Esophagus squamous epithelium (tissue), 5 donors: ENCODE measurements around the gene GOLGA6A. TPM values are rescaled to one million over a fixed set of nuclear protein-coding genes. Genes with fewer than 3 reads are reported as not detected.
A peak's percentile ranks its signal among the peaks of the same experiment; 100 is the strongest.
"Not testable (repeated sequence)": the region's sequence is repeated elsewhere in the genome, so short reads cannot be mapped to it uniquely, and the experiment has no call there.

ENCODE experiments used
- DNase-seq: peaks from one replicate; lab custom pipeline; 2025; lab: John Stamatoyannopoulos, UW
- H3K27ac ChIP-seq, 4 donors: fragments of 200-600 bp; sonication (generic); one replicate each; pipeline ENCODE4 v1.5.1; 2016 to 2019; ENCODE audit warnings: mild to moderate bottlenecking in 1 of 4
- H3K27me3 ChIP-seq, 4 donors: fragments of 200-600 bp; sonication (generic); 1 replicate in 3 of 4; 2 replicates in 1 of 4; pipeline versions ENCODE4 v1.5.1 to v1.6.0; 2017 to 2021; ENCODE audit warnings: antibody characterized with exemption in 1 of 4
- H3K36me3 ChIP-seq, 3 donors: fragments of 200-600 bp; sonication (generic); one replicate each; pipeline ENCODE4 v1.5.1; 2016 to 2019
- H3K4me1 ChIP-seq, 3 donors: fragments of 200-600 bp; sonication (generic); one replicate each; pipeline ENCODE4 v1.5.1; 2017 to 2019
- H3K4me3 ChIP-seq, 4 donors: fragments of 200-600 bp; sonication (generic); 1 replicate in 3 of 4; 2 replicates in 1 of 4; pipeline ENCODE4 v1.5.1; 2016 to 2019; ENCODE audit warnings: mild to moderate bottlenecking in 2 of 4, moderate library complexity in 1 of 4
- H3K9me3 ChIP-seq, 3 donors: fragments of 200-600 bp; sonication (generic); one replicate each; pipeline ENCODE4 v1.5.1; 2016 to 2019
- CTCF ChIP-seq, 6 experiments: fragments of 450-650 bp in 4 of 6; fragments of 200-600 bp in 2 of 6; sonication (generic) in 2 of 6; IDR thresholded peaks; one replicate each; pipeline ENCODE4 v1.5.1; 2016 to 2019; ENCODE audit warnings: antibody characterized with exemption in 6 of 6, mild to moderate bottlenecking in 4 of 6, moderate library complexity in 4 of 6
- POLR2A ChIP-seq, 4 donors: fragments of 450-650 bp; IDR thresholded peaks; one replicate each; pipeline ENCODE4 v1.6.1; 2017; ENCODE audit warnings: antibody characterized with exemption in 4 of 4, mild to moderate bottlenecking in 4 of 4, moderate library complexity in 3 of 4
- WGBS, 2 donors: methylation state at CpG; one replicate each; pipeline ENCODE4 v1.1.5; 2018; 5-methylcytosine and 5-hydroxymethylcytosine counted together
- intact Hi-C: fragments of 100-400 bp; cut with DNase I; formaldehyde crosslinking; loops from one replicate; pipeline ENCODE4 v1.15.0; 2022
- total RNA-seq, 4 donors: library from RNA; depleted of rRNA; stranded (reverse); fragments of >200 nt; gene quantifications; one replicate each; pipeline ENCODE4 v1.1.0, GENCODE V29; 2016
- donor health status: DM: yes; HTN: yes; CAD: no.

GOLGA6A gene
- not detected for total RNA-seq

GRCh38 chr15:74082450-74082849 lies at the start of gene GOLGA6A:
Gene GOLGA6A (minus strand): TSS chr15:74082550. CDS start chr15:74082509, 41 bp downstream.
- H3K27me3 ChIP-seq, H3K36me3 ChIP-seq, H3K27ac ChIP-seq, DNase-seq, H3K9me3 ChIP-seq, H3K4me1 ChIP-seq, intact Hi-C loops, H3K4me3 ChIP-seq: not testable (repeated sequence)
- WGBS, 2 donors = no CpG with 5 or more reads among the region's 7 CpGs

- no peak for TF ChIP-seq POLR2A (IDR thresholded peaks at IDR 0.05)
- TF ChIP-seq CTCF (IDR thresholded peaks at IDR 0.05) = no peak
- Histone ChIP-seq H3K9me3 (no peaks in the 10 kb centered on the region), H3K36me3 (no peaks in the 10 kb centered on the region), H3K27me3 (peaks cover 27 to 100% (median 67%) of the 10 kb centered on the region in 4 donors), H3K4me3 (no peak overlapping the region), H3K4me1 (peaks cover 30 to 85% (median 43%) of the 10 kb centered on the region in 3 donors), H3K27ac (no peak overlapping the region)
- 16 to 23% methylated on average over 15 of the region's 20 CpGs for WGBS, 2 donors
- no peak for DNase-seq
- intact Hi-C loops = no loop called here
These were observed 49.5 kb upstream of the GOLGA6A start for GRCh38 chr15:74131628-74132413.

- Histone ChIP-seq H3K27ac (no peak overlapping the region), H3K27me3 (peaks cover 27 to 100% (median 65%) of the 10 kb centered on the region in 4 donors), H3K4me3 (no peak overlapping the region), H3K9me3 (no peaks in the 10 kb centered on the region), H3K4me1 (peaks cover 22 to 77% (median 35%) of the 10 kb centered on the region in 3 donors), H3K36me3 (no peaks in the 10 kb centered on the region)
- 11 to 16% methylated on average over 17 to 21 of the region's 28 CpGs for WGBS, 2 donors
- intact Hi-C loops = no loop called here
- no peak for TF ChIP-seq CTCF (IDR thresholded peaks at IDR 0.05)
- no peak for DNase-seq
These were observed 48.7 kb upstream of the GOLGA6A start for GRCh38 chr15:74130849-74131627.

- Histone ChIP-seq H3K27ac (no peak within 1 kb of the TSS), H3K4me3 (peak within 1 kb of the TSS in 2 of 4 donors; percentile 19 to 63), H3K27me3 (peaks cover 27 to 100% (median 61%) of the 10 kb centered on the region in 4 donors), H3K36me3 (no peaks in the 10 kb centered on the region), H3K4me1 (peaks cover 18 to 69% (median 33%) of the 10 kb centered on the region in 3 donors), H3K9me3 (no peaks in the 10 kb centered on the region)
- no peak for DNase-seq
- WGBS, 2 donors = 2 to 4% methylated on average over 15 to 21 of the region's 53 CpGs
- intact Hi-C loops = no loop called here
- no peak for TF ChIP-seq CTCF (IDR thresholded peaks at IDR 0.05)
These were observed 48.0 kb upstream of the GOLGA6A start, which contains the start of gene ISLR2 for GRCh38 chr15:74130155-74130848. Gene ISLR2 (plus strand): TSS chr15:74130586. CDS start chr15:74132755, 2,169 bp downstream.

- Histone ChIP-seq H3K36me3 (no peaks in the 10 kb centered on the region), H3K4me1 (peaks cover 18 to 63% (median 31%) of the 10 kb centered on the region in 3 donors), H3K27ac (no peak overlapping the region), H3K27me3 (peaks cover 27 to 100% (median 54%) of the 10 kb centered on the region in 4 donors), H3K4me3 (peak overlapping the region in 2 of 4 donors; percentile 19 to 63), H3K9me3 (no peaks in the 10 kb centered on the region)
- DNase-seq = no peak
- WGBS, 2 donors = 0 to 4% methylated on average over 12 to 15 of the region's 40 CpGs
- TF ChIP-seq POLR2A (IDR thresholded peaks at IDR 0.05) = no peak
- intact Hi-C loops = loop anchor here (5.0 kb wide), 2 partner anchors 173 to 193 kb away; no protein-coding TSS in a partner anchor
These were observed 47.3 kb upstream of the GOLGA6A start for GRCh38 chr15:74129586-74130154.
